Activated naive CD4-positive, alpha-beta T cell treated with anti-CD3 and anti-CD28 coated beads, Interleukin-2, amount 50 U/mL, for 24 hours (primary cell): ENCODE measurements around the gene MRPL10.

ENCODE experiments used
- H3K27ac Mint-ChIP-seq: one replicate; pipeline ENCODE4 v1.8.0; 2021; ENCODE audit warnings: mild to moderate bottlenecking, mixed read lengths
- H3K27me3 Mint-ChIP-seq: one replicate; pipeline ENCODE4 v1.8.0; 2021; ENCODE audit warnings: mixed read lengths
- H3K36me3 Mint-ChIP-seq: one replicate; pipeline ENCODE4 v1.8.0; 2021; ENCODE audit warnings: mixed read lengths
- H3K4me1 Mint-ChIP-seq: one replicate; pipeline ENCODE4 v1.8.0; 2021; ENCODE audit warnings: mixed read lengths
- H3K4me3 Mint-ChIP-seq: one replicate; pipeline ENCODE4 v1.8.0; 2021; ENCODE audit warnings: mild to moderate bottlenecking, mixed read lengths
- H3K9me3 Mint-ChIP-seq: one replicate; pipeline ENCODE4 v1.8.0; 2021; ENCODE audit warnings: mixed read lengths

The MRPL10 gene

GRCh38 chr17:47813077-47813476 is 18.3 kb downstream of the MRPL10 start:
- Mint-ChIP-seq H3K27ac (no peak overlapping the region), H3K9me3 (no peaks in the 10 kb centered on the region), H3K27me3 (no peaks in the 10 kb centered on the region), H3K4me3 (no peak overlapping the region), H3K36me3 (peaks cover 5% of the 10 kb centered on the region), H3K4me1 (peaks cover 6% of the 10 kb centered on the region)

GRCh38 chr17:47812146-47812920 is 19.0 kb downstream of the MRPL10 start:
- H3K4me3 Mint-ChIP-seq, result no peak overlapping the region
- H3K36me3 Mint-ChIP-seq, result peaks cover 3% of the 10 kb centered on the region
- no peaks in the 10 kb centered on the region for H3K9me3 Mint-ChIP-seq
- H3K27ac Mint-ChIP-seq, result peak overlapping the region; percentile 15
- peaks cover 6% of the 10 kb centered on the region for H3K4me1 Mint-ChIP-seq
- no peaks in the 10 kb centered on the region for H3K27me3 Mint-ChIP-seq

- Mint-ChIP-seq H3K36me3 (peaks cover 3% of the 10 kb centered on the region), H3K4me1 (peaks cover 6% of the 10 kb centered on the region), H3K4me3 (no peak overlapping the region), H3K9me3 (no peaks in the 10 kb centered on the region), H3K27me3 (no peaks in the 10 kb centered on the region), H3K27ac (peak overlapping the region; percentile 70)
Measured at GRCh38 chr17:47811709-47812108, 19.6 kb downstream of the MRPL10 start.

- Mint-ChIP-seq H3K36me3 (peaks cover 3% of the 10 kb centered on the region), H3K27ac (no peak overlapping the region)
Measured at GRCh38 chr17:47810901-47811635, 20.3 kb downstream of the MRPL10 start.

GRCh38 chr17:47810200-47810821 is 21.0 kb downstream of the MRPL10 start:
- Mint-ChIP-seq H3K4me3 (no peak overlapping the region), H3K36me3 (peaks cover 3% of the 10 kb centered on the region), H3K4me1 (peaks cover 6% of the 10 kb centered on the region), H3K9me3 (no peaks in the 10 kb centered on the region), H3K27me3 (no peaks in the 10 kb centered on the region), H3K27ac (no peak overlapping the region)

More at GRCh38 chr17:47810901-47811635, 20.3 kb downstream of the MRPL10 start:
- no peaks in the 10 kb centered on the region for H3K9me3 Mint-ChIP-seq
- H3K4me1 Mint-ChIP-seq, result peaks cover 6% of the 10 kb centered on the region
- H3K4me3 Mint-ChIP-seq, result no peak overlapping the region
- no peaks in the 10 kb centered on the region for H3K27me3 Mint-ChIP-seq

- H3K36me3 Mint-ChIP-seq, result peaks cover 3% of the 10 kb centered on the region
- no peaks in the 10 kb centered on the region for H3K9me3 Mint-ChIP-seq
- no peak overlapping the region for H3K4me3 Mint-ChIP-seq
- no peak overlapping the region for H3K27ac Mint-ChIP-seq
- peaks cover 6% of the 10 kb centered on the region for H3K4me1 Mint-ChIP-seq
- no peaks in the 10 kb centered on the region for H3K27me3 Mint-ChIP-seq
Measured at GRCh38 chr17:47808830-47809480, 22.4 kb downstream of the MRPL10 start.

- Mint-ChIP-seq H3K4me1 (peaks cover 6% of the 10 kb centered on the region), H3K4me3 (no peak overlapping the region), H3K27ac (no peak overlapping the region), H3K36me3 (peaks cover 3% of the 10 kb centered on the region), H3K27me3 (no peaks in the 10 kb centered on the region), H3K9me3 (no peaks in the 10 kb centered on the region)
Measured at GRCh38 chr17:47808036-47808829, 23.1 kb downstream of the MRPL10 start.

- Mint-ChIP-seq H3K4me3 (no peak overlapping the region), H3K27me3 (no peaks in the 10 kb centered on the region), H3K9me3 (no peaks in the 10 kb centered on the region), H3K27ac (no peak overlapping the region), H3K4me1 (peaks cover 6% of the 10 kb centered on the region), H3K36me3 (no peaks in the 10 kb centered on the region)
Measured at GRCh38 chr17:47807421-47807820, 23.9 kb downstream of the MRPL10 start.

GRCh38 chr17:47806913-47807255 is 24.5 kb downstream of the MRPL10 start:
- no peak overlapping the region for H3K27ac Mint-ChIP-seq
- H3K4me3 Mint-ChIP-seq, result no peak overlapping the region
- H3K9me3 Mint-ChIP-seq, result no peaks in the 10 kb centered on the region
- no peaks in the 10 kb centered on the region for H3K36me3 Mint-ChIP-seq
- H3K27me3 Mint-ChIP-seq, result no peaks in the 10 kb centered on the region
- H3K4me1 Mint-ChIP-seq, result peaks cover 6% of the 10 kb centered on the region

GRCh38 chr17:47806026-47806912 is 25.1 kb downstream of the MRPL10 start:
- peaks cover 6% of the 10 kb centered on the region for H3K4me1 Mint-ChIP-seq
- no peaks in the 10 kb centered on the region for H3K9me3 Mint-ChIP-seq
- H3K27ac Mint-ChIP-seq, result no peak overlapping the region
- no peaks in the 10 kb centered on the region for H3K36me3 Mint-ChIP-seq
- H3K27me3 Mint-ChIP-seq, result no peaks in the 10 kb centered on the region
- H3K4me3 Mint-ChIP-seq, result no peak overlapping the region

- Mint-ChIP-seq H3K4me1 (no peaks in the 10 kb centered on the region), H3K4me3 (no peak overlapping the region), H3K27ac (no peak overlapping the region), H3K27me3 (no peaks in the 10 kb centered on the region), H3K9me3 (no peaks in the 10 kb centered on the region), H3K36me3 (no peaks in the 10 kb centered on the region)
Measured at GRCh38 chr17:47804461-47804860, 26.9 kb downstream of the MRPL10 start.

GRCh38 chr17:47803751-47804150 is 27.6 kb downstream of the MRPL10 start:
- H3K4me1 Mint-ChIP-seq, result no peaks in the 10 kb centered on the region
- no peaks in the 10 kb centered on the region for H3K9me3 Mint-ChIP-seq
- H3K27ac Mint-ChIP-seq, result no peak overlapping the region
- no peaks in the 10 kb centered on the region for H3K36me3 Mint-ChIP-seq
- H3K27me3 Mint-ChIP-seq, result no peaks in the 10 kb centered on the region
- no peak overlapping the region for H3K4me3 Mint-ChIP-seq

GRCh38 chr17:47803201-47803600 is 28.1 kb downstream of the MRPL10 start:
- H3K4me3 Mint-ChIP-seq, result no peak overlapping the region
- no peaks in the 10 kb centered on the region for H3K4me1 Mint-ChIP-seq
- no peaks in the 10 kb centered on the region for H3K27me3 Mint-ChIP-seq
- H3K27ac Mint-ChIP-seq, result no peak overlapping the region
- no peaks in the 10 kb centered on the region for H3K36me3 Mint-ChIP-seq
- H3K9me3 Mint-ChIP-seq, result no peaks in the 10 kb centered on the region

- no peaks in the 10 kb centered on the region for H3K27me3 Mint-ChIP-seq
- H3K4me3 Mint-ChIP-seq, result no peak overlapping the region
- no peaks in the 10 kb centered on the region for H3K9me3 Mint-ChIP-seq
- no peak overlapping the region for H3K27ac Mint-ChIP-seq
- H3K36me3 Mint-ChIP-seq, result no peaks in the 10 kb centered on the region
- H3K4me1 Mint-ChIP-seq, result no peaks in the 10 kb centered on the region
Measured at GRCh38 chr17:47802341-47803022, 28.9 kb downstream of the MRPL10 start.
